Fibroblast of skin of right quadriceps (primary cell): ENCODE measurements around the gene APOBEC2.

Experiments
- DNase-seq: peaks from one replicate; pipeline ENCODE4 v3.0.0-alpha.2; 2013

The APOBEC2 gene

GRCh38 chr6:41038205-41038604 lies 14.8 kb upstream of the APOBEC2 start:
- no peak for DNase-seq

GRCh38 chr6:41039060-41039998 lies 13.7 kb upstream of the APOBEC2 start, which contains the start of gene UNC5CL:
Gene UNC5CL, minus strand, starts transcription at chr6:41039221. Its CDS starts 4,147 bp downstream, at chr6:41035074.
- no peak for DNase-seq

GRCh38 chr6:41040101-41040939 lies 12.7 kb upstream of the APOBEC2 start:
- peak; percentile 14 for DNase-seq

GRCh38 chr6:41040940-41041536 lies 12.0 kb upstream of the APOBEC2 start:
- no peak for DNase-seq

GRCh38 chr6:41042226-41043055 lies 10.6 kb upstream of the APOBEC2 start, which contains the start of gene TSPO2:
Gene TSPO2, plus strand, starts transcription at chr6:41042467. Its CDS starts 519 bp downstream, at chr6:41042986.
- no peak for DNase-seq

- no peak for DNase-seq
These were observed 9.9 kb upstream of the APOBEC2 start for GRCh38 chr6:41043151-41043550.

- no peak for DNase-seq
These were observed 7.3 kb upstream of the APOBEC2 start for GRCh38 chr6:41045664-41046063.

- DNase-seq: no peak
These were observed 6.9 kb upstream of the APOBEC2 start for GRCh38 chr6:41046084-41046483.

- DNase-seq: no peak
These were observed 5.7 kb upstream of the APOBEC2 start for GRCh38 chr6:41047306-41047705.

GRCh38 chr6:41047745-41048732 lies 5.0 kb upstream of the APOBEC2 start:
- DNase-seq: no peak

GRCh38 chr6:41049521-41049920 lies 3.5 kb upstream of the APOBEC2 start:
- no peak for DNase-seq

- DNase-seq: no peak
These were observed 3.0 kb upstream of the APOBEC2 start for GRCh38 chr6:41049955-41050354.

GRCh38 chr6:41050536-41050935 lies 2.5 kb upstream of the APOBEC2 start:
- no peak for DNase-seq

- DNase-seq: no peak
These were observed 1.1 kb upstream of the APOBEC2 start for GRCh38 chr6:41051873-41052272.

- DNase-seq: no peak
These were observed 1.5 kb downstream of the APOBEC2 start for GRCh38 chr6:41054511-41054910.

- no peak for DNase-seq
These were observed 2.1 kb downstream of the APOBEC2 start for GRCh38 chr6:41055149-41055548.

GRCh38 chr6:41056768-41057490 lies 3.9 kb downstream of the APOBEC2 start:
- DNase-seq: no peak

- DNase-seq: no peak
These were observed 5.8 kb downstream of the APOBEC2 start for GRCh38 chr6:41058783-41059181.

- DNase-seq: peak; percentile 48
These were observed 6.6 kb downstream of the APOBEC2 start for GRCh38 chr6:41059556-41059955.

- DNase-seq: no peak
These were observed 8.3 kb downstream of the APOBEC2 start for GRCh38 chr6:41061196-41061726.
